Stimulated activated CD8-positive, alpha-beta memory T cell treated with anti-CD3 and anti-CD28 coated beads, Interleukin-7, amount 100 ng/mL, for 1 hour (primary cell): ENCODE measurements around the gene TIMM29.
A peak's percentile ranks its signal among the peaks of the same experiment; 100 is the strongest.

Experiments
- DNase-seq, 2 donors: peaks; one replicate each; pipeline ENCODE4 v3.0.0-alpha.2; 2020; ENCODE audit warnings: low read depth in 2 of 2

TIMM29 gene

DNA sequence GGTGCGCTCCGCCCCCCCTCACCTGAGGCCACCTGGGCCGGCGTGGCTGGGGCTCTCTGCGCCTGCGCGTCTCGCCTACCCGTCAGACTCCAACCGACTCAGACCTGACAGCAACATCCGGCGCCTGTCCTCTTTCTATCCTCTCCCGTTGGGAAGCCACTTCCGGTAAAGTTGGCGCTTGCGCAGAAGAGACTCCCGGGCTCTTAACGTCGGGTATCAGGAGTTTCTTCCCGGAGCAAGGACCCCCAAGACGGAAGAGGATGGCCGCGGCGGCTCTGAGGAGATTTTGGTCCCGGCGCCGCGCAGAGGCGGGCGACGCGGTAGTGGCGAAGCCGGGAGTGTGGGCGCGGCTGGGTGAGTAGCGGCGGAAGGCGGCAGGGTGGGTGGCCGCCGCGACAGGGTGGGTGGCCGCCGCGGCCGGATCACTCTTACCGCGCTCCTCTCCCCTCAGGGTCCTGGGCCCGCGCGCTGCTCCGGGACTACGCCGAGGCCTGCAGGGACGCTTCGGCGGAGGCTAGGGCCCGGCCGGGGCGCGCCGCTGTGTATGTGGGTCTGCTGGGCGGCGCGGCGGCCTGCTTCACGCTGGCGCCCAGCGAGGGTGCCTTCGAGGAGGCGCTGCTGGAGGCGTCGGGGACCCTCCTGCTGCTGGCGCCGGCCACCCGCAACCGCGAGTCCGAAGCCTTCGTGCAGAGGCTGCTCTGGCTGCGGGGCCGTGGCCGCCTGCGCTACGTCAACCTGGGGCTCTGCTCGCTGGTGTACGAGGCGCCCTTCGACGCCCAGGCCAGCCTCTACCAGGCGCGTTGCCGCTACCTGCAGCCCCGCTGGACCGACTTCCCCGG, at the start of gene TIMM29, which contains the start of gene YIPF2:
Gene TIMM29, plus strand, starts transcription at position 249 of the 839 bp plus-strand sequence. Its CDS starts 12 bp downstream, at position 261.
Gene YIPF2, minus strand, starts transcription at position 77 of the 839 bp plus-strand sequence. CDS start 229 bp downstream, outside the sequence.
- peak; percentile 81 to 84 for DNase-seq

DNA sequence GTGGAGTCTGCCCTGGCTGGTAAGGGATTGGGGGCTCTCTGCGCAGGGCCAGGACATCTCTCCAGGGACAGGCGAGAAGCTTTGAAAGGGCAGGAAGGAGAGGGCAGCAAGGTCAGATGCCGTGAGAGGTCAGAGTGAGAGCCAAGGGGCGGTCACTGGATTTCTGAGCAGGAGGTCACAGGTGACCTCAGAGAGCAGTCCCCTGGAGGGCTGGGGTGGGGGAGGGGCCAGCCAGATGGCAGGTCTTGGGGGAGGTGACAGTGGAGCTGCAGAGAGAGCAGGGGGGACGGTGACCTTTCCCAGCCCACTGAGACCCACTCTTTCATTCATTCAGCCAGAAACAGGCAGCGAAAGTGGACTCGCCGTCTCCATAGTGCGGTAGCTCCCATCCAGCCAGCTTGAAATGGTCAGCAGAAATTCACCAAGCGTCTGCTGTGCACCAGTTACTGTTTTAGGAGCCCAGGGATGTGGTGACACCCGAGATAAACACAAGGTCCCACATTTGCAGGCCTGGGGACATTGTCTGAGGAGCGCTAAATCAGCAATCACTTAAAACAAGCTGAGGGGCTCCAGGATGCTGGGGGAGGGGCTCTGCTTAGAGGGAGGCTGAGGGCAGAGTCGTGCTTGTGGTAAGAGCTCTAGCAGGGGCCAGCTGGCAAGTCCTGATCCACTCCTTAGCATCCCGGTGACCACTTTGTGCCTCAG, 47.1 kb upstream of the TIMM29 start:
- DNase-seq: no peak

DNA sequence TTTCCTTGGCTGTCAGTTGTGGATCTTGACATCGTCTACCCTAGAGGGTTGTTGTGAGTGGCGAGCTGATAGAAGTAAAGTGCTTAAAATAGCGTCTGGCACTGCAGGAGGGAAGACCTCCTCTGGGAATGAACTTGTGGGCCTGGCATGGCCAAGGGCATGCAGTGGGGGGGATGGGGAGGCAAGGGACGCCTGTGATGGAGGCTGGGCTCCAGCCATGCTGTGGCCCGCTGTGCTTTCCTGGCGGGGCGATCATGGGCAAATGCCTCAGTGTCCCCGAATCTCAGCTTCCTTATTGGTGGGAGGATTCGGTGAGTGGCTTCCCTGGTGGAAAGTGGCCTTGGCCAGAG, 46.5 kb upstream of the TIMM29 start:
- DNase-seq: no peak

DNA sequence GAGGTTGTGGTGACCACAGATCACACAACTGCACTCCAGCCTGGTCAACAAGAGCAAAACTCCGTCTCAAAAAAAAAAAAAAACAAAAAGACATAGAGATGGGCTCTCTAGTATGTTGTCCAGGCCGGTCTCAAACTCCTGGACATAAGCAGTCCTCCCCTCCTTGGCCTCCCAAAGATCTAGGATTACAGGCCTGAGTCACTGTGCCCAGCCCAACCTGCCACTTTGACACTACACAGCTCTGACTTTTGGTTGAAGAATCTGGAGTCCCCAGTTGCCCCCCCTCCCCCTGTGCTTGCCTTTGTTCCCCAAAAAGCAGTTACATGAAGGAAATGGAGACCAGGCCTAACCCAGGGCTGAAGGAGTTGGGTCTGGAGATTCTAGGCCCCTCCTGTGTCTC, 44.3 kb upstream of the TIMM29 start:
- no peak for DNase-seq

DNA sequence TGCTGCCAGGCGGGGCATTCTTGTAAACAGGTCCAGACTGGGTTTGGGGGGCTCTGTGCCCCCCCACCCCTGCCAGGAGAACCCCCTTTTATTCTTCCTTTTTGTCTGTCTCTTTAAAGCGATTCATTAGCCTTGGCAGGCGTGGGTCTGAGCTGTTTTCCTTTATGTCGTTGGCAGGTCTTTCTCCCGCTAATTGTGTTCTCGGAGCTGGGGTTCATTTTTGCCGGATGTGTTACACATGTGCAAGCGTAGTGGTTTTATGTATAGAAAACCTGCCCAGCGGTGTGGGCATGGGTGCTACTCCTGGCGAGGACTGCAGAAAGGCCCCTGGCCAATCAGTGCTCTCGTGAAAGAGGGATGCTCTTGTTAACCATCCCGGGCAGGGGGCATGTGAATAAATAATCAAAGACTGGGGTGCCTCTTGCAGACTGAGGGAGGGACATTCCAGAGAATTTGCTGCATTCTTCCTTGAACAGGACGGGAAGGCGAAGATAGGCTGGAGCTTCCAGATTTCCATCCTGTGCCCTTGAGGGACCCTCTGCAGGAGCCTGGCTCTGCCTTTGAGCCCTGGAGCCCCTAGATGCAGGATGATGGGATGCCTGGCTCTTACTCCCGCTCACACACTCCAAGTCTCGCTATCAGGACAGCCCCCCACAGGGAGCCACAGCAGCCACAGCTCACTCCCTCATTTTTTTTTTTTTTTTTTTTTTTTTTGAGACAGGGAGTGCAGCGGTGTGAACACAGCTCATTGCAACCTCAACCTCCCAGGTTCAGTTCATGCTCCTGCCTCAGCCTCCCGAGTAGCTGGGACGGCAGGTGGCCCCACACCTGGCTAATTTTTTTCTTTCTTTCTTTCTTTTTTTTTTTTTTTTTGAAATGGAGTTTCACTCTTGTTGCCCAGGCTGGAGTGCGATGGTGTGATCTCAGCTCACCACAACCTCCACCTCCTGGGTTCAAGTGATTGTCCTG, 43.1 kb upstream of the TIMM29 start:
- no peak for DNase-seq

DNA sequence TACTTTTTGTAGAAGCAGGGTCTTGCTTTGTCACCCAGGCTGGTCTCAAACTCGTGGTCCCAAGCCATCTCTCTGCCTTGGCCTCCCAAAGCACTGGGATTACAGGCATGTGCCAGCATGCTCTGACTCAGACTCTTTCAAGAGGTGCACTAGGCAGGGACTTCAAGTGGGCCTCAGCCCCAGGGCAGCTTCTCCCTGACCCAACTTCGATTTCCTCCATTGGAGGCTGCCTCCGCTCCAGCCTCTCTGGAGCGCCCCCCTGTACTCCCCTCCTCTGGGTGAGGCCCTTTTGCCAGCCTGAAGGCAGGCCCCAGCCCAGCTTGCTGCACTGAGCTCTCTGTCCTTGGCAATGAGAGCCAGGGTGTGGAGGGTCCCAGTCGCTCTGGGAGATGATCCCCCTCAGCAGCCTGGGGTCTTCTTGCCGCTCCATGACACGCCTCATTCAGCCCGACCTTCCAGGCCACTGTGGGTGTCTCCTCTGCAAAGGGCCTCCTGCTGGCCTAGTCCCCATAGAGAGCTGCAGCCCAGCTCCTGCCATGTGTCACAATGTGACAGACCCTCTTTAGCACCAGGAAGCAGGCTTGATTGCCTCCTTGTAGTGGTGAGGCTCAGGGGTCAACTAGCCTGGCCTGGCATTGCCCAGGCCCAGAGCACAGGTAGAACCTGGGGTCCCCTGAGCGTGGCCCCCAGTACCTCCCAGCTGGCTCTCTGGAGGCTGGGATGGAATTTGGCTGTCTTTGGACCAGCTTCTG, 40.8 kb upstream of the TIMM29 start:
- no peak for DNase-seq

DNA sequence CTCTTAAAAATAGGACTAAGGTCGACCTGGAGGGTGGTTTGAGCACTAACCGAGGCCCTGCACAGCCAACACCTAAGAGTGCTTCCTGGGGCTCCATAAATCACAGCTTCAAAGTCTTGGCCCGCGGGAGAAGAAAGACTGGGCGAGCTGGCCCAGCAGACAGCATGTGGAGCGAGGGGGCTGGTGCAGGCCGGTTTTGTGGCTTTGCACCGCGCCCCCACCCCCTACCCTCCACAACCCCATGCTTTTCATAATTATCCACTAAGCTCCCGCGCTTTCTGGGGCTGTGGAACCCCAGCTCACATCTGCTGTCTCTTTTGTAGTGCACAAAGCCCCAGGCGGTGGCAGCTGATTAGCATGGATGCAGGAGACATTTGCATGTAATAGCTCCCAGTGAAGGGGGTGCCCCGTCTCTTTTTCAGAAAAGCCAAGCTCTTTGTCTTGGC, 40.2 kb upstream of the TIMM29 start:
- no peak for DNase-seq

DNA sequence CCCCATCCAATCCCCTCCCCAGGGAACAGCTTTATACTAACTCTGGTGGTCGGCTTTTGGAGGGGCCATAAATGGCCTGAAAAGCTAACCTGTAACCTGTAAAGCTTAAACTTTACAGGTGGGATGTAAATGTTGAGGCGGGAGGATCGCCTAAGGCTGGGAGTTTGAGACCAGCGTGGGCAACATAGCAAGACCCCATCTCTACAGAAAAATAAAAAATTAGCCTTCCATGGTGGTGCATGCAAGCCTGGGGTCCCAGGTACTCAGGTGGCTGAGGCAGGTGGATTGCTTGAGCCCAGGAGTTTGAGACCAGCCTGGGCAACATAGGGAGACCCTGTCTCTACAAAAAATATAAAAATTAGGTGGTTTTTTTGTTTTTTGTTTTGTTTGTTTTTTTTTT, 38.7 kb upstream of the TIMM29 start:
- no peak for DNase-seq

DNA sequence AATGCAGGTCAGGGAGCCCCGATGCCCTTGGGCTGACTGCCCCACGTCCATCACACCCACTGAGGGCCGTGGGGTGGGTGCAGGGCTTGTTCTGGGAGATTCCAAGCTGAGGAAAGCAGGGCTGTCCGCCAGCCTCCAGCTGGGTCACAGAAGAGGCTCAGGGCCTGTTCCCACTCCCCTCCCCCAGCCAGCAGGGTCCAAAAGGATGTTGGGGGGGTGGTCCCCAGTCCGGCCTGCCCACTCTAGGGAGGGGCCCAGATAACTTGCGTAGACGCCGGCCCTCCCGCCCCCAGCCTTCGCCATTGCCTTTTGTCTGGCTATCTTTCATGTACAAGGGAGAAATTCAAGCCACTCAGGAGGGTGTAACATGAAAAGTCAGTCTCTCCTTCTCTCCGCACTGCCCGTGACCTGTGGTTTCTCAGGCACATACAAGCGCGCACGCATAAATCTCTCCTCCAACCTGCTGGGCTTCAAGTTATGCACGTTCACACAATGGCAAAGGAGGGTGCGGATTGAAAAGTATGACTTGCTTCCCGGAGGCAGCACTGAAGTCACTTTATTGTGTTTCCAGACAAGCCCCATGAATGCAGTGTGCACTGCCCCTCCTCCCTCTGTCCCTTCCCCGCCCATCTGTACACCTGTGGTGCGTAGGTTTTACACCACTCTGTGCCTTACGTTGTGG, 37.1 kb upstream of the TIMM29 start:
- no peak for DNase-seq

DNA sequence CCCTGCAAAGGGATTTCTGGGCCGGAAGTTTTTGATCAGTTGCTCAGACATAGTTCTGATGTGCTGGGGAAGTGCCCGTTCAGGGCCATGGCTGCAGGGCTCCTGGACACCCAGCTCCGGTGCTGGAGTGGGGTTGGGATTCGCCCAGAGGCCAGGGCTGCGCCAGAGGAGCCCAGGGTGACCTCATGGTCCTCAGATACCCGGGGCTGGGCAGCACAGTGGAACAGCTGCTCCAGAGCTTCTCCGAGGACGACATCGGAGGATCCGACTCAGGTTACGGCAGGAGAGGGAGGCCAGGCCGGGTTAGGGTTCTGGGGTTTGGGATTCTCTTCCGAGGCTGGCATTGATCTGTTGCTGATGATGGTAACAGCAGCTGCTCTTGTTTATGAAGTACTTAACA, 36.4 kb upstream of the TIMM29 start:
- no peak for DNase-seq

DNA sequence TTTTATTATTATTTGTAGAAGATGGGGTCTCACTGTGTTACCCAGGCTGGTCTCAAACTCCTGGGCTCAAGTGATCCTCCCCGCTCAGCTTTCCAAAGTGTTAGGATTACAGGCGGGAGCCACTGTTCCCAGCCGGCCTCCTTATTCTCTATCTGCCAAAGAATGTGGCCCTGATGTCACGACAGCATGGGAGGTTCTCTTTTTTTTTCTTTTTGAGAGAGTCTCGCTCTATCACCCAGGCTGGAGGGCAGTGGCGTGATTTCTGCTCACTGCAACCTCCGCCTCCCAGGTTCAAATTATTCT, 33.7 kb upstream of the TIMM29 start:
- DNase-seq: no peak

DNA sequence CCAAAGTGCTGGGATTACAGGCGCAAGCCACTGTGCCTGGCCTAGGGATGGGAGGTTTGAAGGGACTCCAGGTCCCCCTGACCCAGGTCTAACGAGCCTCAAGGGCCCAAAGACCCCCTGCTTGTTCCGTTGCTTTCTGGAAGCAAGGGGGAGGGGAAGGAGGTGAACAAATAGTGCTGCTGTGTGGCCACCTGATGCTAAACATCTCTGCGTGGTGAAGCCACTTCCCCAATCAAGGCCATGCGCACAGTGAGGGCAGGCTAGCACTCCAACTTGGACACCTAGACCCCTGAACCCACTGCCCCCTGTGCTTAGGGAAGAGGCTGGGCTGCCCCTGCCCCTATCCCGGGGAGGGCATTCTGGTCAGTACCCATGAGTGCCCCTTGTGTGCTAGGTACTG, 33.2 kb upstream of the TIMM29 start:
- no peak for DNase-seq

DNA sequence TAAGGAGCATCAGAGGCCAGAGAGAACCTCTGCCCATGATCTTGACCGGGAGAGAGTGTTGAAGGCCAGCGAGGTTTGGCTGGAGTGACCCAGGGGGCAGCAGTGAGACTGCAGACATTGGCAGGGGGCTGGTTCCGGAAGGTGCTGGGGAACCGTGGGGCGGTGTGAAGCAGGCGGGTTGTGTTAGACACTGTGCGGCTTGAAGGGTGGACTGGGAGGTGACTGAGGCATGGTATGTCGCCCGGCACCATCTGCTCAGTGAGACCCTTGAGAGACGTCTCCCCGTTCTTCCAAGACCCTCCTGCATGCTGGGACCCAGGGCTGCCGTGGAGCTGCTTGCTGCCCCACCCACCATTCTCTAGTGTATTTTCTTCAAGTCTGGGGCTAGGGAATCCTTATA, 32.7 kb upstream of the TIMM29 start:
- no peak for DNase-seq

DNA sequence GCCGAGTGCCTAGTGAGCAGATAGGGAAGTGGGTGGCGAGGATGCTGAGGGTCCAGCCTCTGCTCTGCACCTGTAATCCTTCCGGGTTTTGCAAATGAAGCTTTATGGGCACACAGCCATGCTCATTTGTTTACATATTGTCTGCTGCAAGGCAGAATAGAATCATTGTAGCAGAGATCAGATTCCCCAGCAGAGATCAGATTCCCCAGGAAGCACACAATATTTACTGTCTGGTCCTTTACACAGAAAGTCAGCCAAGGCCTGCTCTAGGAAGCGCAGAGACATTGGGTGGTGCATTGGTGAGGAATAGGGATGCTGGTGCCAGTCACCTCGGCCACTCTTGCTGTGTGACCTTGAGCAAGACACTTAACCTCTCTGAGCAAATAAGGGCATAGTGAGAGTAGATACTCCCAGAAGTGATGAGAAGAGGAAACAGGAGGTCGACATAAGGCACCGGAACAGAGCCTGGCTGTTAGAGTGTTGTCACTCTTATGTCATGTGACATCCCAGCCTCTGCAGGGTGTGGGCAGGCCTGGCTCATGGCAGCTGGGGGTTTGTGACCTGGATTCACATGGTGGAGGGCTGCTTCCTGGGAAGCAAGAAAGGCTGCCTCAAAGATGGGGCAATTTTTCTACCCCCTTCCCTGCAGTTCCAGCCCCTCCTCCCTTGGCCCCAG, 31.6 kb upstream of the TIMM29 start:
- DNase-seq: no peak

DNA sequence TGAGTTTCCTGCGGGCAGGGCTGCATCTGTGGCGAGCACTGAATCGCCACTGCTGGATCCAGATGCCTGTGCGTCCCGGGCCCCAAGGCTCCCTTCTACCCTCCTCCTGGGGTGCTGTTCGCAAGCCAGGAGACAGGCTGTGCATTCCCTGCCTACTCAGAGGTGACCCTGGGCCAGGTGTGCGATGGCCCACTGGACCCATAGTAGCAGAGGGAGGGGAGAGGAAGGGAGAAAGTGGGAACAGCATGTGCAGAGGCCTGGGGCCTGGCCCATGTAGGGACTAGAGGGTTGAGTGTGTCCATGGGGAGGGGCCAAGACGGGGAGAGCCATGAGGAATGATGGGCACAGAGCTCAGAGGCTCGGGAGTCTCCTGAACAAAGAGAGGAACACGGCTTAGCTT, 30.0 kb upstream of the TIMM29 start:
- no peak for DNase-seq

DNA sequence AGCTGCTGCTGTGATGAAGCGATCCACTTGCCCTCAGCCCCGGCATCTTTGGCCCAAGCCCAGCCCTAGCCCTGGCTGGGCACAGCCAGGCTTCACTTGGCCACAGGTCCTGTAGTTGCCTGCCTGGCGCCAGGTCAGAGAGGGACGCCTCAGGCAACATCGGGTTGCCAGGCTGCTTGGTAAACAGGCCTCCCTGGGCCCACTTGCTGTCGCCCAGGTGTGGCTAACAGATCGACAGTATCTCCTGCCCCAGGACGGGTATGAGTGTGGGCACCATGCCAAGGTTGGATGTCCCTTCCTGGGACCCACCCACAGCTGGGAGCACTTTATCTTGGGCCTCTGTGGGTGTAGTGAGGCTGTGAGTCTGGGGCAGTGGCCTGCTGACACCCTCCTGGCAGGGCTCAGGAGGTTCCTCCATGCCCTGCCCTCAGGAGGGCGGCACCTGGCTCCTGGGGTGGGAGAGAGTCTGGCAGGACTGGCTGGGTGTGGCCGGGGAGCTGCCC, 29.4 kb upstream of the TIMM29 start:
- DNase-seq: no peak

DNA sequence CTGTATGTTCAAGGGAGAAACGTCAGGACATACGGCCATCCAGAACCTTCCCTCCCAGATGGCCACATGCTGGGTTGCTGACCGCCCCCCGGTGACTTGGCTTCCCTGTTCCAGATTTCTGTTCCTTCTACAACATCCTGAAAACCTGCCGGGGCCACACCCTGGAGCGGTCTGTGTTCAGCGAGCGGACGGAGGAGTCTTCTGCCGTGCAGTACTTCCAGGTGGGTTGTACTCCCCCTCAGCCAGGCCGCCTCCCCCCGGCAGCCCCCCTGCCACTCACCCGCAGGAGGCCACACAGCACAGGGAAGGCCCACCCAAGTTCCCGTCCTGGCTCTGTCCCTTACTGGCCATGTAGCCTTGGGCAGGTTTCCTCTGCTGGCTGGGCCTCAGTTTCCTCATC, 20.7 kb upstream of the TIMM29 start:
- no peak for DNase-seq

DNA sequence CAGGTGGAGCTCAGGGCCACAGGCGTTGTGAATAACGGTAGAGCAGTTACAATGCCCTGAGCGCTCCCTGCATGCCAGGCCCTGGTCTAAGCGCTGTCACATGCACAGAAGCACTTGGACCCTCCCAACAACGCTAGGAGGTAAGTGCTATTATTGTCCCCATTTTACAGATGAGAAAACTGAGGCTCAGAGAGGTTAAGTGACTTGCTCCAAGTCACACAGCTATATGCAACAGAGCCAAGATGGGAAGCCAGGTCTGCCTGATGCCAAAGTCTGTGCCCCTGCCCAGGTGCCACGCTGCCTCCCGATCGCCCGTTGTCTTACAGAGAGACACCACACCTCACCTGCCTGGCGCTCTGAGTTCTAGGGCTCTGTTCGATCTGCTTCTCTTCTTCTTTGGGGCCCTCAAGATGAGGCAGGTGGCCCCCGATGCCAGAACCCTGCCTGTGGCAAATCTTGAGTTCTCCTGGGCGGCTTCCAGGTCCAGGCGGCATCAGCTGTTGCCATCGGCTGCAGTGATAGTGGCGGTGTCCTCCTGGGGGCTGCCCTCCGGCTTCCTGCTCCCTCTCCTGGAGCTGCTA, 20.1 kb upstream of the TIMM29 start:
- no peak for DNase-seq

DNA sequence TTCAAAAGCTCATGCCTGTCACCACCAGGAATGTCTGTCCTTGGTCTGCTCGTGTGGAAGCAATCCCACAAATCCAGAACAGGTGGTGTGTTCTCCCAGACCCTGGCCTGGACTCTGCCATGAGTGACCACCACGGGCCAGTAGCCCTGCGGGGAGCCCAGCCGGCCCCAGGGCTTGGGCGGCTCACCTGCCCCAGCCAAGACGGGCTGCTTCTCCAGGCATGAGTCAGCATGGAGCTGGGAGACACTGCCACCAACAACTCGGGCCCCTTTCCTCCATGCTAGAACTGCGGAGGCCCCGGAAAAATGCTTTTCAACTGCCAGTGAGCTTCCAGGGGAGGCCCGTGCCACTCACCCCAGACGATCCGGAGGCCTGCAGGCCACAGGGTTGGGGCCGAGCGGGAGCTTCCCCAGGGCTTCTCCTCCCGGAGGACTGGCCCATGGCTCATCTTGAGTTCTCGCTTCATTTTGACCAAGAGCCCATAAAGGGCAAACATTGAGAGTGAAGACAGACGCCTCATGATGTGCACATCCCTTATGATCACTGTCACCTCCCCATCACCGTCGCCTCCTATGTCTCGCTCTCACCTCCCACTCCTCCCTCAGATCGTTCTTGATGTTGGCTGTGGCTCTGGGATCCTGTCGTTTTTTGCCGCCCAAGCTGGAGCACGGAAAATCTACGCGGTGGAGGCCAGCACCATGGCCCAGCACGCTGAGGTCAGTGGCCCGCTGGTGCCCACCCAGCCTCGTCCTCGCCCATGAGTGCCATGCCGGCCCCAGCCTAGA, 16.8 kb upstream of the TIMM29 start:
- no peak for DNase-seq
